ENCODE measurements around the gene TRIM17. TPM values are rescaled to one million over a fixed set of nuclear protein-coding genes. Genes with fewer than 3 reads are reported as not detected.

TRIM17 gene
- total RNA-seq, 1 donor from 2014 or later, result 1.2 TPM

DNA sequence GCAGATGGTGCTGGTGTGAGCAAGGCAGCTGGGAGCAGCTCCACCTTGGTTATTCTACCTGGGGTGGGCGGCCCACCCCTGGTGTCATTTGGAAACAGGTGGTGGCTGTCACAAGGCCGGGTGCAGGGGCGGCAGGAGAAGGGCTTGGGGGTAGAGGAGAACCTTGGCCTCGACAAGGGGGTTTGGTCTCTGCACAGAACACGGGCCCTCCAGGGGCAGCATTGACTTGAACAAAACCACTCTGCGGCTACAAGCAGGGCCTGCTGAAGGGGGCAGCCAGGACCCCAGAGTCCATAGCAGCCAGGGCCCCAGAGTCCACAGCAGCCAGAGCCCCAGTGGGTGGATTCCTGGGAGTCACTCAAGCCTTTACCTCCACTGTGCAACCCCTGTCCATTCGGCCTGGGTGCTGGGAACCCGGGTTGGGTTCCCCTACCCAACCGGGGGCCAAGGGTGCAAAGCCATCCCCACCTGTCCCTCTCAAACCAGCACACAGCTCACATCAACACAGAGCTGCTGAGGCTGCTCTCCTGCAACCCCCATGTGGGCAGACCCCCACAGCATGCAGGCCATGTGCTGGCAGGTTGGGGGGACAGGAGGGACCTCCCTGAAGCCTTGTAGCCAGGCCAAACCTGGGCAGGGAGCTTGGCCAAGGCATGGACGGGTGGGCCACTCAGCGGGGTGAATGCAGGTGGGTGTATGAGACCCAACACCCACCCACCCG lies 17.8 kb downstream of the TRIM17 start:
- Histone ChIP-seq H3K9me3 (no peaks in the 10 kb centered on the region), H3K36me3 (peaks cover 0 to 50% of the 10 kb centered on the region in 2 donors), H3K4me3 (no peak overlapping the region), H3K27ac (no peak overlapping the region), H3K27me3 (no peaks in the 10 kb centered on the region), H3K4me1 (peaks cover 15% of the 10 kb centered on the region)
- DNase-seq (ENCODE audit: extremely low spot score in 2 of 2), result no peak
- intact Hi-C loops (cut with DNase I), result no loop called here
- TF ChIP-seq, protein P1, sequence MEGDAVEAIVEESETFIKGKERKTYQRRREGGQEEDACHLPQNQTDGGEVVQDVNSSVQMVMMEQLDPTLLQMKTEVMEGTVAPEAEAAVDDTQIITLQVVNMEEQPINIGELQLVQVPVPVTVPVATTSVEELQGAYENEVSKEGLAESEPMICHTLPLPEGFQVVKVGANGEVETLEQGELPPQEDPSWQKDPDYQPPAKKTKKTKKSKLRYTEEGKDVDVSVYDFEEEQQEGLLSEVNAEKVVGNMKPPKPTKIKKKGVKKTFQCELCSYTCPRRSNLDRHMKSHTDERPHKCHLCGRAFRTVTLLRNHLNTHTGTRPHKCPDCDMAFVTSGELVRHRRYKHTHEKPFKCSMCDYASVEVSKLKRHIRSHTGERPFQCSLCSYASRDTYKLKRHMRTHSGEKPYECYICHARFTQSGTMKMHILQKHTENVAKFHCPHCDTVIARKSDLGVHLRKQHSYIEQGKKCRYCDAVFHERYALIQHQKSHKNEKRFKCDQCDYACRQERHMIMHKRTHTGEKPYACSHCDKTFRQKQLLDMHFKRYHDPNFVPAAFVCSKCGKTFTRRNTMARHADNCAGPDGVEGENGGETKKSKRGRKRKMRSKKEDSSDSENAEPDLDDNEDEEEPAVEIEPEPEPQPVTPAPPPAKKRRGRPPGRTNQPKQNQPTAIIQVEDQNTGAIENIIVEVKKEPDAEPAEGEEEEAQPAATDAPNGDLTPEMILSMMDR (IDR thresholded peaks at IDR 0.05), result no peak
- TF ChIP-seq POLR2AphosphoS5 (IDR thresholded peaks at IDR 0.05; ENCODE audit: insufficient read depth in 1 of 2, low read depth in 1 of 2) (no peak), POLR2A (IDR thresholded peaks at IDR 0.05) (no peak)

DNA sequence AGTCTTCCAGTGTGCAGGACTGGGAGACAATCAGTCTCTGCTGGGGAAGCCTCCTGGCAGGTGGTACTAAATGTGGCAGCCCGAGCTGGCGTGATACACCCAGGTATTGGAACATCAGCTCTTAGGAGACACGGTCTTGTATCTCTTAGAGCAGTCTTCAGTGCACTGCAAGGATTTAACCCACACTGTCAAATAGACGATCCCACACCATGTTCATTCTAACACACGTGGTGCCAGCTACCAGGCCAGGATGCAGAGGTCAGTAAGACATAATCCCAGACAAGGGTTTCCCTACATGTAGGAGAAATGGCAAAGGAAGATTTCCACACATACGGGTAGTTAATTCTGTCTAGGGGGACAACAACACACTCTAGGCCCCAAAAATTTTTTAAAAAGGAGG lies 18.7 kb downstream of the TRIM17 start:
- Histone ChIP-seq H3K27ac (no peak overlapping the region), H3K36me3 (peaks cover 0 to 47% of the 10 kb centered on the region in 2 donors), H3K4me3 (no peak overlapping the region), H3K9me3 (no peaks in the 10 kb centered on the region), H3K4me1 (peaks cover 15% of the 10 kb centered on the region), H3K27me3 (no peaks in the 10 kb centered on the region)
- intact Hi-C loops (cut with DNase I), result no loop called here
- TF ChIP-seq, protein P1 (IDR thresholded peaks at IDR 0.05), result no peak
- TF ChIP-seq POLR2AphosphoS5 (IDR thresholded peaks at IDR 0.05; ENCODE audit: insufficient read depth in 1 of 2, low read depth in 1 of 2), result no peak
- no peak for TF ChIP-seq POLR2A (IDR thresholded peaks at IDR 0.05)
- DNase-seq (ENCODE audit: extremely low spot score in 2 of 2), result no peak

DNA sequence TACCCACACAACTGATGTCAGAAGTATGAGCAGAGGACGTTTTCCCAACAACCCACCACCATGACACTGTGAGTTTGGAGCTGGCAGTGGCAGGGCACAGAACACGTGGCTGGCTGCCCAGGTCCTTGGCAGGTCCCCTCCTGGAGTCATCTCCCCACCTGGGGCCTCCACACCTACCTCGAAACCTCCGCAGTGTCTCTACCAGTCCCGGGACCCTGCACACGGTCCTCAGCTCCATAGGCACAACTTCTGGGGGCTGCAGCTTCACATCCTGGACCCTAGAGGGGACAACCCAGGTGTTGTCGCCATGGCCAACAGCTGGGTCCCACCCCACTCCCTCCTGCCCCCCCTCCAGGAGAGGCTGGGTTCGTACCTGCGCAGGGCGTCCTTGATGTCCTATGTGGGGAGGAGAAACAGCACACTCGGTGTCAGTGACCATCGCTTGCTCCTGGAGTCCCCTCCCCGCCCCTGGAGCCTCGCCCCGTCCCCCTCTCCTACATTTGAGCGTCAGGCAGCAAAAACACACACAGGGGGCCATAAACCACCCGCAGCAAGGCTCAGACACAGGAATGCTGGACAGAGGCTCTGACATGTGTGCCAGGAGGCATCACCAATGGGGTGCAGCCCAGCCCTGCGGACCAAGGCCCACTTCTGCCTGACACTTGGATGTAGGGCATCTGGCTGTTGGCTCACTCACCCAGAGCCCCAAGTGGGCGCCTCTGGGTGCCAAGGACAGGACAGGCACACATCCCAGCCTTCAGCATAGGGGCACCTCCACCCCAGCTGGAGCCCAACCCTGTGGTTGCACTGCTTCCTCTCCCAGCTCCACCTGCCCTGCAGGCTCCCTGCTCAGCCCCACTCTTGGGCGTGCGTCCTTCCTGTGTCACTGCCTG lies 19.6 kb downstream of the TRIM17 start:
- Histone ChIP-seq H3K4me1 (peaks cover 17% of the 10 kb centered on the region), H3K27me3 (no peaks in the 10 kb centered on the region), H3K4me3 (no peak overlapping the region), H3K36me3 (peaks cover 0 to 41% of the 10 kb centered on the region in 2 donors), H3K9me3 (no peaks in the 10 kb centered on the region), H3K27ac (no peak overlapping the region)
- DNase-seq (ENCODE audit: extremely low spot score in 2 of 2), result no peak
- intact Hi-C loops (cut with DNase I), result no loop called here
- TF ChIP-seq, protein P1 (IDR thresholded peaks at IDR 0.05), result no peak
- TF ChIP-seq POLR2A (IDR thresholded peaks at IDR 0.05) (no peak), POLR2AphosphoS5 (IDR thresholded peaks at IDR 0.05; ENCODE audit: insufficient read depth in 1 of 2, low read depth in 1 of 2) (no peak)

DNA sequence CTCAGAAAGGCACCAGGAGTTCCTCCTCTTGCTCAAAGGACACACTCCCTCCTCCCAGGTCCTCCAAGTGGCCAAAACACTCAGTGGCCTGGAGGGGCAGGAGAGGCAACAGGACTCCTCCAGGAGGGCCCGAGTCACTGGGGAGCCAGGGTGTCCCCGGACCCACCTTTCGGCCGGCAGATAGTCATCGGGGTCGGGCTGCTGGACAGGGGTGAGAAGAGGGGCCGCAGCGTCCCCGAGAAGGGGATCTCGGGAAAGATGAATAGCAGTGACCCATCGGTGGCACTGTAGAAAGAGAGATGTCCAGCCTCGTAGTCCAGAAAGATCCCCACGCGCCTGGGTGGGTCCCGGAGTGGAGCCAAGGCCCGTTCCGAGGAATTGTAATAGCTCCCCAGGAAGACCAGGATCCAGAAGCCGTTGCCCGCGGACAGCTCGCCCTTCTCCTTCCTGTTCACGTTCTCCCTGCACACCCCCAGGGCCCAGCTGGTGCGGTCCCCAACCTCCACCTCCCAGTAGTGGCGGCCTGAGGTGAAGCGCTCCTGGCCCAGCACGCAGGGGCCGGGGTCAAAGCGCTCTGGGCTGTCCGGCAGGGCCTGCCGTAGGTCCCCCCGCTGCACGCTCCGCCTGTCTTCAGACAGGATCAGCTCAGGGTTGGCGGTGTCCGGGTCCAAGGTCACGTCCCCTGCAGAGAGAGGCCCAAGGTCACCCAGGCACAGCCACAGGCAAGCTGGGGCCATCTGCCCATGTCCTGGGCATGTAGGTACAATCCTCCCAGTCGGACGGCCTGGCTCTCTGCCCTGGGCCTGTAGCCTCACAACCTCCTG lies 21.9 kb downstream of the TRIM17 start:
- no peak for TF ChIP-seq POLR2A (IDR thresholded peaks at IDR 0.05)
- no peak for TF ChIP-seq POLR2AphosphoS5 (IDR thresholded peaks at IDR 0.05; ENCODE audit: insufficient read depth in 1 of 2, low read depth in 1 of 2)
- TF ChIP-seq, protein P1 (IDR thresholded peaks at IDR 0.05), result no peak
- DNase-seq (ENCODE audit: extremely low spot score in 2 of 2), result no peak

More for the DNA sequence above, 21.9 kb downstream of the TRIM17 start:
- Histone ChIP-seq H3K36me3 (peaks cover 0 to 29% of the 10 kb centered on the region in 2 donors), H3K4me1 (peaks cover 17% of the 10 kb centered on the region), H3K4me3 (no peak overlapping the region), H3K27ac (no peak overlapping the region), H3K9me3 (no peaks in the 10 kb centered on the region), H3K27me3 (no peaks in the 10 kb centered on the region)
- intact Hi-C loops (cut with DNase I), result no loop called here

Measured in vagina (tissue), 2 donors.